ENCODE data around the gene TECRL.

The TECRL gene

GRCh38 chr4:64326507-64326906 lies 82.7 kb downstream of the TECRL start:
- no peak for DNase-seq

DNA sequence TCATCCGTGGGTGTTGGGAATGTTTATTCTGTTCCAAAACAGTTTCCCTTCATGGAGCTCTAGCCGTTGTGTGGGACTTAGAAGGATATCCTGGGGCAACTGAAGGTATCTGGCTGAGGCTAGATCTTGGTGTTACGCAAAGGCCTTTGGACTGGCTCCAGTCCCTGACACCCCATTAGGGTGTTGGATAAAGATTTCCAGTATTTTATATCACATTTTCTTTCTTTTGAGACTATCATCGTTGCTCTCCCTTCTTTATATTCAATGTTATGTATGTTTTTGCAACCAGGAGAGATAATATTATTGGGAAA lies 103.0 kb downstream of the TECRL start:
- no peak for DNase-seq

DNA sequence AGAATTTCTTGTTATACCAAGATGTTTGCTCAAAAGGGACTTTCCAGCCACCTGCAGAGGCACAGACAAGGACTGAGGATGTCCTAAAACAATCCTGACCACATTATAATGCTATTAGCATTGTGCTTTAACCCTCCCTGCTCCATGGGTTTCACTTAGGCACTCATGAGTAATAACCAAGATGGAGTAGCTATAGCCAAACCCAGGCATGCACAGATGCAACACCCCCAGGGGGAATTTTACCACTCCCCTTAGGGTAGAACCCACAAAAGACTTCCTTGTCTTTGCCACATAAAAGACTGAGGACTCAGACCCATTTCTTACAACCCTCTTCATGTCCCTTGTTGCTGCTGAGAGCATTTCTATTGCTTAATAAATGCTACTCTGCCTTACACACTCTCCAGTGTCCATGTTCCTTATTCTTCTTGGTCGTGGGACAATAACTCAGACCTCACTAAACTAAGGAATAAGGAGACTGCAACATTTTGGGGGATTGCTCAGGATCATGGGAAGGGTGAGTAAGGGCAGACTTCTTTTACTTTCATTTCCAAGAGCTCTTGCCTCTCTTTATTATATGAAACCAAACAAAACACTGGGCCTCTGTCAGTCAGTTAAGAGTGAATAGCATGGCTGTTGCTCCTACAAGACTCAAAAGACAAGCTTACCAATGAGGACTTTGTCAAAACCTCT lies 103.5 kb downstream of the TECRL start:
- DNase-seq = no peak

GRCh38 chr4:64272432-64272831 lies 136.8 kb downstream of the TECRL start:
- DNase-seq = no peak

- no peak for DNase-seq
Measured at GRCh38 chr4:64271601-64272081, 137.6 kb downstream of the TECRL start.

DNA sequence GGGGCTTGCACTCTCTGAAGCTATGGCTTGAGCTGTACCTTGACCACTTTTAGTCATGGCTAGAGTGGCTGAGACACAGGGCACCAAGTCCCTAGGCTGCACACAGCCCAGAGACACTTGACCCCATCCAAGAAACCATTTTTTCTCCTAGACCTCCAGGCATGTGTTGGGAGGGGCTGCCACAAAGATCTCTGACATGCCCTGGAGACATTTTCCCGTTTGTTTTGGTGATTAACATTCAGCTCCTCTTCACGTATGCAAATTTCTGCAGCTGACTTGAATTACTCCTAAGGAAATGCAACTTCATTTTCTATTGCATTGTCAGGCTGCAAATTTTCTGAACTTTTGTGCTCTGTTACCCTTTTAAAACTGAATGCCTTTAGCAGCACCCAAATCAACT lies 142.6 kb downstream of the TECRL start:
- DNase-seq = no peak

DNA sequence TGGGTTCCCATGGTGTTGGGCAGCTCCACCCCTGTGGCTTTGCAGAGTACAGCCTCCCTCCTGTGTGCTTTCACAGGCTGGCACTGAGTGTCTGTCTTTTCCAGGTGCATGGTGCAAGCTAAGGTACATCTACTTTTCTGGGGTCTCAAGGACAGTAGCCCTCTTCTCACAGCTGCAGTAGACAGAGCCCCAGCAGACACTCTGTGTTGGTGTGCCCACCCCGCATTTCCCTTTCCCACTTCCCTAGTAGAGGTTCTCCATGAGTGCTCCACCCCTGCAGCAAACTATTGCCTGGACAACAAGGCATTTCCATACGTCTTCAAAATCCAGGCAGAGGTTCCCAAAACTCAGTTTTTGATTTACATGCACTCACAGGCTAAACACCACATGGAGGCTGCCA lies 143.0 kb downstream of the TECRL start:
- no peak for DNase-seq

DNA sequence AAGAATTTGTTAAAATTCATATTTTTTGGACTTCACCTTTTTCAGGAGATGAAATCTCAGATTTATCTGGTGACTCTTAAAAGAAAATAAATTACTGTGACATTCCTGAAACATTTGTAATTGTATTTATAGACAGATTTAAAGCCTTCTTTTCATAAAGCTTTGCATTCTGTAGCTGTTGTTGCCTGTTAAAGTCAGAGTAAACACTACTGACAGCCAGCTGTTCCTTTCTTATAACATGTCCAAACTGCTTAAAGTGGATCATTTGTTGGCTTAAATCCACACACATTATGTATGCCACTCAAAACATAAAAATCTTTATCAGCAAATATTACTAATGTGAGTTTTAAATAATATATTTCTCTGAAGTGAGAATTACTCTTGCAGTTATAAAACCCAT lies 157.5 kb downstream of the TECRL start:
- no peak for DNase-seq

DNA sequence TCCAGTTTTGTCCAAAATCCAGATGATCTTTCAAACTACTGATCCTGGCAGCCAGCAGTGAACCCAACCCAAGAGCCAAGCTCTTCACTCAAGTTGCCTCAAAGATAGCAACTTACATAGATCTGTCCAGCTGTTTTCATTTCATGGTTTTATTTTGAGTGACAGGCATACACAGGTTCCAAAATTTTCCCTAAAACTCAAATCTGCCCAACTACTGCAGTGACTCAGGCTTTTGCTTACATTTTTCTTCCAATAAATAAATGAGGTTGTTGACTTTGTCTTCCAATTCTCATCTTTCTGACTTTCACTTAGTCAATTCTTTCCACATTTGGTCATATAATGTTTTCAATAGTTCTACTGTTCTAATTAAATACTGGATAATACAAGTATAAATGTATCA lies 158.8 kb downstream of the TECRL start:
- no peak for DNase-seq

- no peak for DNase-seq
Measured at GRCh38 chr4:64250061-64250460, 159.2 kb downstream of the TECRL start.

- no peak for DNase-seq
Measured at GRCh38 chr4:64248186-64248585, 161.1 kb downstream of the TECRL start.

GRCh38 chr4:64230709-64231310 lies 178.4 kb downstream of the TECRL start:
- no peak for DNase-seq
